Measurements from ENCODE around the gene CACTIN.

The CACTIN gene

GRCh38 chr19:3627351-3627723, 747 bp upstream of the CACTIN start:
- no peak for DNase-seq (ENCODE audit: low spot score)

DNA sequence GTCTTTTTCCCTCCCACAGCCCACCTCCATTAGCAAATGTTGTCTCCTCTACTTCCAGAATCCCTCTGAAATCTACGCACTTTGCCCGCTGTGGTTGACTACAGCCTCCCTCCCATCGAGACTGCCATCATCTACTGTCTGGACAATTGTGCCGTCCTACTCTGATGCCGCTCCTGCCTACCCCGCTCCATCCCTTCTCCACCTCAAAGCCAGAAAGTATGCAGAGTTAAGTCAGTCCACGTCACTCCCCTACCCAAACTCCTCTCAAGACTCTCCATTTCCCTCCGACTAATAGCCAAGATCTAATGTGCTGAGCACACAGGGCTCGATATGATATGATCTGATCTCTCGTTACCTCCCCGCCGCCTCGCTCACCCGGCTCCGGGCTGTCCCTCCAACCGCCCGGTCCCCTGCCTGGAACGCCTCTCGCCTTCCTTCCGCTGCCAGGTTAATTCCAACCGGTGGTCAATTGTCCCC, 556 bp downstream of the CACTIN start:
- DNase-seq (ENCODE audit: low spot score), result no peak

DNA sequence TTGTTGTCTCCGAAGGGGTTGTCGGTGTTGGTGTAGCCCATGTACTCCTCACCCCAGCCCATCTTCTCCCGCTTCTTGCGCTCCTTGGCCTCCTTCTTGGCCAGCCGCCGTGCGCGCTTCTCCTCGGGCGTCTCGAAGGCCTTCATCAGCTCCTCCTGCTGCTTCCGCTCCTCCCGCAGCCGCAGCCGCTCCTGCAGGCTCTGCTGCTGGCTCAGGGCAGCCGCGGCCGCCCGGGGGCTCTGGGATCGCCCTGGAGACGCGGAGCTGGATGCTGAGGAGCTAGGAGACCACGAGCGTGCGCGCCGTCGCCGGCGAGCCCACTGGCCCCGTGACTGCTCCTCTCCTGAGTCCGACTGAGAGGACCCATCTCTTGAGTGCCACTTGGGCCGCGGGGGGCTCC, 2.9 kb downstream of the CACTIN start:
- no peak for DNase-seq (ENCODE audit: low spot score)

DNA sequence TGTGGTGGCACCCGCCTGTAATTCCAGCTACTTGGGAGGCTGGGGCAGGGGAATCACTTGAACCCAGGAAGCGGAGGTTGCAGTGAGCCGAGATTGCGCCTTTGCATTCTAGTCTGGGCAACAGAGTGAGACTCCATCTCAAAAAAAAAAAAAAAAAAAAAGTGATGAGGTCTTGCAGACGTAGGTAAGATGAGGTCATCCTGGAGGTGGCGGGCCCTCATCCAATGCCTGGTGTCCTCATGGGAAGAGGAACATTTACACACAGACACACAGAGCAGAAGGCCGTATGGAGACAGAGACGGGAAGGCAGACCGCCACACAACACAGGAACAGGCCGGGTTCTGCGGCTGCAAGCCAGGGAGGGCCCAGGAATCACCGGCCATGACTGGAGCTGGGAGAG, 4.4 kb downstream of the CACTIN start:
- no peak for DNase-seq (ENCODE audit: low spot score)

DNA sequence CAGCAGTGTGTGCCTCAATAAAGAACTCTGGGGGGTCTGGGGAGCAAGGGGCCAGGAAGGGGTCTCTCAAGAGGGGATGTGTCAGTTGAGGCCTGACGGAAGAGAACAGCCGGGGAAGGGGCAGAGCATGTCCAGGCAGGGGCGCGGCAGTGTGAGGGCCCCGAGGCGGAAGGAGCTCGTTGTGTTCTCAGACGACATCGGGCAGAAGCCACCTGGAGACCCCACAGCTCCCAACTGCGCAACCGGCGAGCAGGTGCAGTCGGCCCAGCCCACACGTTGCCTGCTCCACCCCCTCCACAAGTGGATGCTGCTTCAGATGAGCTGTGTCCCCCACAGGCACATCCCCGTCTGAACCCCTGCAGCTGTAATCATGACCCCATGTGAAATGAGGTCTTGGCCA, 4.9 kb downstream of the CACTIN start:
- no peak for DNase-seq (ENCODE audit: low spot score)

DNA sequence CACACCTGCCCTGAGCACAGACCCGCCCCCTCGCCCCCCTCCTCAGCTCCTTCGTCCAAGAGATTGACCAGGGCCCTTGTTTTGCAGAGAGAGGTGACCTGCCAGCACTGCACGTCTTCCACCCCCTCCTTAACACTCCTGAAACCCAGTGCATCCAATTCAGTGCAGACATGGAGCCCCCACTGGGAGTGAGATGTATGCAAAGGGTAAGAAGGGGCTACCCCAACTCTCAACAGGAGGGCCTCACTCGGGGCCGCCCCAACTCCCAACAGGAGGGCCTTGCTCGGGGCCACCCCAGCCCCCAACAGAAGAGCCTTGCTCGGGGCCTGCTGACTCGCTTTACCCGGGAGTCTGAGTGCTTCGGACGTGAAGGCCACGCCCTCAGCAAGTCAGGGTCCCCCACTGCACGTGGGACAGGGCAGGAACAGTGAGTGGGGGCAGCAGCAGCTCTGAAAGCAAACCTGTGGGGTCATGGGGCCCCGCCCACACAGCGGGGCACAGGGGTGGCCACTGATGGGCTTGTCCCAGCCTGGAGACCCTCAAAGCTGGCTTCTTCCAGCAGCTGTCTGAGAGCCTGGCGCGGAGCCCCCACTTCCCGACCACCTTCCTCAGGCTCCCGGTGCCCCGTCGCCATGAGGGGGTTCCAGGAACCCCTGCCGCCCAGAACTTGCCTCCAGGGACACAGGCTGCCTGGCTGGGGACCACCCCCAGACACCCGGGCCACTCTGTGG, 5.6 kb downstream of the CACTIN start:
- no peak for DNase-seq (ENCODE audit: low spot score)

DNA sequence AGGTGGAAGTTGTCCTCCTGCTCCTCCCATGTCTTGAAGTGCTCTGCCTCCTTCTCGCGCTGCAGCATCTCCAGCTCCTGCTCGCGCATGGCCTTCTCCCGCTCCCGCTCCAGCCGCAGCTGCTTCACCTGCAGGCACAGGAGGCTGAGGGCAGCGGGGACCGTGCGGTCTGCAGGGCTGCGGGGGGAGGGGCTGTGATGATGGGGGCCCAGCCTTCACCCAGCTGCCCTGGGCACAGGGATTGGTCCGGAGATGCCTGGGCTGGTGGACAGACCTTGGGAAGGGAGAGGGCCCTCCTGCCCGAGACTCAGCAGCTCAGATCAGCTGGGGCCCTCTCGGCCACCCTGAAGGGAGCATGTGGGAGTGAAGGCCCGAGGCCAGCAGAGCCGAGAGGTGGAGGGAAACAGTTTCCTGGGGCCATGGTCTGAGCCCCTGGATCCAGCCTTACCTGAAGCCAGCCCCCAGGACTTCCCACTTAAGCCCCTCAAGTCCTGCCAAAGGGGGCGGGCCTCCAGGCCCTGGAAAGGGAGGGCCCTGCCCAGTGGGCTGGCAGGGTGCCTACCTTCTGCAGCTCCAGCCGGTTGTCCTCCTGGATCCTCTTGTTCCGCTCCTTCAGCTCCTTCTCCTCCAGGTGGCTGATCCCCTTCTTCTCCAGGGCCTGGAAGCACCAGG, 6.3 kb downstream of the CACTIN start:
- DNase-seq (ENCODE audit: low spot score), result no peak

DNA sequence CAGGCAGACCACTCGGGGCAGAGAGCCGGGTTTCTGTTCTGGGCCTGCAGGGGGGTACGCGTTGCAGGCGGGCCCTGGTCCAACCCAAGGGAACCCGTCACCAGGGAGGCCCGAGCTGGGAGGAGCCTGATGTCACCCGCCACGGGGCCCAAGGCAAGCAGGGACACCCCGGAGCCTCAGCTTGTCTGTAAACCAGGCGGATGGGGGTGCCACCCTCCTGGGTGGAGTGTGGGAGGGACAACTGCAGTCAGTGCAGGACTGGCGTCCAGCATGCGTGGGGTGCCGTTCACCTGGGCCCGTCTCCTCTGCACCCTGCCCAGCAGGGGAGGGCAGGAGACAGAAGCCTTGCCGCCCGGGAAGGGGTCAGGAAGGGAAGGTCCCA, 7.0 kb downstream of the CACTIN start:
- DNase-seq (ENCODE audit: low spot score), result no peak

- DNase-seq (ENCODE audit: low spot score), result no peak
Observed at GRCh38 chr19:3618811-3619630, 7.6 kb downstream of the CACTIN start.

DNA sequence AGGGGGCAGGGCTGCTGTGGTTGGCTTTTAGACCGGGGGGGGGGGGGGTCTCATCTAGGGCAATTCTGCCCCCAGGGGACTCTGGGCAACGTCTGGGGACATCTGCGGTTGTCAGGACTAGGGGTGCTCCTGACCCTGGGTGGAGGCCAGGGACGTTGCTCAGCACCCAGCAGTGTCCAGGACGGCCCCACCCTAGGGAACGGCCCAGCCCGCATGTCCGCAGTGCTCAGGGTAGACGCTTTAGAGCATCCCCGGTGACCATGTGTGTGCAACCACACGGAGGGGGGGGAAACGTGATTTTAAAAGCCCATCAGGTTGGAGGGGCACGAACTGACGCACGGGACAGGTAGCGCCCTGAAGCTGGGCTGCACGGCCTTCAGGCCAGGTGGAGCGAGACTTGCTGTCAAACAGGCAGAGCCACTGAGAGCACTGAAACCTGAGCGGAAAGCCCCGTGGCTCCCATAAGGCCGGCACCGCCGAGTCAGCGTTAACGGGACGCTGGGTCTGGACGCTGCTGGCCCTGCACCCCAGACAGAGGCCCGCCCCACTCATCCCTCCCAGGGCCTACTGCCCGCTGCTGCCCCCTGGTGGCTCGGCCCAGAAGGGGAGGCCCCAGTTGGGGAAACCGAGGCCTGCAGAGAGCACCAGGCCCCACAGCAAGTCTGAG, 8.3 kb downstream of the CACTIN start:
- DNase-seq (ENCODE audit: low spot score), result peak; percentile 38

DNA sequence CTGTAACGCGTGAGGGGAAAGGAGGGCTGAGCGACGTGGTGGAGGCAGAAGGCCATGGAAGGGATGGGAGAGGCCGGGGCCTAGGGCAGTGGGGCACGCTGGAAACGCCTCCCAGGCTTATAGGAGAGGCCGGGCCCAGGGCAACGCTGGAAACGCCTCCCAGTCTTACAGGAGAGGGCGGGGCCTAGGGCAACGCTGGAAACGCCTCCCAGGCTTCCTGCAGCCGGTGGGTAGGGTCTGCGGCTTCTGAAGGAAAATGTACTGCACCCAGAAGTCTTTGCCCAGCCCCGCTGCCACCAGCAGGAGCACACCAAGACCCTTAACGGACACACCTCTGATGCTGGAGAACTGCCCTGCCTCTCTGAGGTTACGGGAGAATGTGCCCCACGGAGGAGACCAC, 9.1 kb downstream of the CACTIN start:
- DNase-seq (ENCODE audit: low spot score), result no peak

- DNase-seq (ENCODE audit: low spot score), result no peak
Observed at GRCh38 chr19:3615524-3616135, 11.0 kb downstream of the CACTIN start.

DNA sequence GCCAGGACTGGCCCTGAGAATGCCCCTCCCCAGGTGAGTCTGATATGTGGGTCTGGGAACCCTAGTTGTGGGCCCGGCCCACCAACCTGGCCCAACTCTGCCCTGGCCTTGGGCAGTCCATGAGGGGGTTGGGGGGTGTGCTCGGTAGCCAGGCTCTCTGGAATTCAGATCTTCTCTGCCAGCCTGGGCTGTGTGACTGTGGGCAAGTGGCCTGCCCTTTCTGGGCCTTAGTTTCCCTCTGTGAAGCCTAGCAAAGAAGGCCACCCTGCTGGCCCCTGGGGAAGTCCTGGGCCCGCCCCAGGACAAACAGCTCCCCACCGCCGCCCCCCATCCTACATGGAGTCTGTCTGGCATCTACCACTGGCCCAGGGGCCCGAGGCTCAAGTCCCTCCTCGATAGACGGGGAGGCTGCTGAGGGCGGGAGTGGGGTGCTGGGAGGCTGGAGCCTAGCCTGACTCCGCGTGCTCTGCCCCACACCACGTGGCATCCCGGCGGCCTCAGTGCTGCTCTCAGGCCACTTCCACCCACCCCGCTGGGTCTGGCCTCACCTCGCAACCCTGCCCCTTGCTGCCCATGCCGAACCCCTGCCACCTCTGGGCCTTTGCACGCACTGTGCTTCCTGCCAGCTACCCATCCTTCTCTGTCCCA, 11.6 kb downstream of the CACTIN start:
- DNase-seq (ENCODE audit: low spot score), result no peak

- no peak for DNase-seq (ENCODE audit: low spot score)
Observed at GRCh38 chr19:3613818-3614661, 12.6 kb downstream of the CACTIN start.

- no peak for DNase-seq (ENCODE audit: low spot score)
Observed at GRCh38 chr19:3612901-3613741, 13.5 kb downstream of the CACTIN start.

GRCh38 chr19:3612330-3612729, 14.3 kb downstream of the CACTIN start:
- DNase-seq (ENCODE audit: low spot score), result no peak

DNA sequence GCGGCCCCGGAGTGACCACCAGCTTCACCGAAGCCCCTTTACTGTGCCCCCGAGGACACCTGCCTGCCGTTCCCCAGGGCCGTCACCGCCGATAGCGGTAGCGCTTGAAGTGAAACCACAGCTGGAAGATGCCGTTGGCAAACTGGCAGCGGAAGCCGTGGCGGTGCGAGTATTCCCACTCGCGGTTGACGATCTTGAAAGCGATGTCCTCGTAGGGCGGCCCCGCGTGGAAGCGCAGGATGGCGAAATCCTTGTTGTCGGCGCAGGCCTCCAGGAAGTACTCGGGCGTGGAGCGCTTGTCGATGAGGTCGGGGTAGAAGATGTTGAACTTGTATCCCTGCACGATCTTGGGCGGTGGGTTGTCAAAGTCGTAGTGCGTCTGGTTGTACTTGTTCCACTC, 14.7 kb downstream of the CACTIN start:
- no peak for DNase-seq (ENCODE audit: low spot score)

DNA sequence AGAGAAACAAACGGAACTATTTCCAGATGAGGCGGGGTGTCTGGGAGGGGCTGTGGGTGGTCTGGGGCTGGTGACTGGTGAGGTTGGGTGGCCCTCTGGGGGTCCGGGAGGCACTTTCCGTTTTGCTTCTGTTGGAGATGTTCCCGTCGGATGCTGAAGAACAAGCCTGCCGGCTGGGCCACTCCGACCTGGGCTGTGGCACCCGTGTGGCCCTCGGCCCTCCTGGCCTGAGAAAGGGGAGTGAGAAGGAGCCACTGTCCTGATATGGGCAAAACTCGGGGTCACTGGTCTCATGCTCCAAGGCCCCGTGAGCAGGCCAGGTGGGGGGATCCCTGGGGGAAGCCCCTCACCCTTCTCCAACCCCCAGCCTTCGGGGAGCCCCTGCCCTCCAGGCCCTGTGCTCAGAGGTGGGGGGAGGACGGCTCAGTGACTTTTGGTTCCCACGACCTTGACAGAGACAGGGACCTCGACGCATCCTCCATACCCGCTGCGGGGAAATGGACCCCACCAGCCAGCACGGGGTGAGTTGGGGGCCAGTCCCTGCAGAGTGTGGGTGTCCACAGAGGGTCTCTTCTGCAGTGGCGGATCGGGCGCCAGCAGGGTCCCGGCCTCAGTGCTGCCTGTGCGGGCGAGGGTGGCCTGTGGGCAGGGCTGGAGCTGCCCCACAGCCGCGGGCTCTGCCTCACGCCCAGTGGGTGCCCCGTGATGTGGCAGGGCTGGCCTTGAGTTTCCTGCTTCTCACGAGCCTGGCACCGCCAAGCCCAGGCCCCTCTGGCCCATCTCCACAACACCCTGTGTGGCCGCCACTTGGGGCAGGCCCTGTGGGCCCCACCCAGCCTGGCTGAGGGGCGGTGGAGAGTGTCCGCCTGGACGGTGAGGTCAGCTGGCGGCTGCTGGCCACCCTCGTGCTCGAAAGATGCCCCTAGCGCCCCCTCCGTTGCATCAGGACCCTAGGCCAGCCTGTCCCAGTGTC, 15.6 kb downstream of the CACTIN start:
- no peak for DNase-seq (ENCODE audit: low spot score)

Measured in kidney capillary endothelial cell (primary cell).